Ishikawa (cell line): ENCODE measurements around the gene APOBEC3A.

Experiments used
- CEBPB ChIP-seq: IDR thresholded peaks from 2 replicates; pipeline ENCODE4 v1.6.1; 2012
- CREB1 ChIP-seq: IDR thresholded peaks from 2 replicates; pipeline ENCODE4 v1.6.1; 2012; ENCODE audit warnings: low read depth
- EGR1 ChIP-seq: IDR thresholded peaks from 2 replicates; pipeline ENCODE4 v1.6.1; 2012
- EP300 ChIP-seq: IDR thresholded peaks from 2 replicates; pipeline ENCODE4 v1.6.1; 2012; ENCODE audit warnings: borderline replicate concordance
- FOXM1 ChIP-seq: IDR thresholded peaks from 2 replicates; pipeline ENCODE4 v1.6.1; 2012; ENCODE audit warnings: low read depth, borderline replicate concordance
- NFIC ChIP-seq: IDR thresholded peaks from 2 replicates; pipeline ENCODE4 v1.6.1; 2012
- RAD21 ChIP-seq: IDR thresholded peaks from 2 replicates; pipeline ENCODE4 v1.6.1; 2012; ENCODE audit warnings: low read depth
- REST ChIP-seq: IDR thresholded peaks from 2 replicates; pipeline ENCODE4 v1.6.1; 2012; ENCODE audit warnings: low read depth, mild to moderate bottlenecking
- TAF1 ChIP-seq: IDR thresholded peaks from 2 replicates; pipeline ENCODE4 v1.6.1; 2012; ENCODE audit warnings: low read depth, mild to moderate bottlenecking
- TCF12 ChIP-seq: IDR thresholded peaks from 2 replicates; pipeline ENCODE4 v1.6.1; 2012; ENCODE audit warnings: low read depth
- TEAD4 ChIP-seq: IDR thresholded peaks from 2 replicates; pipeline ENCODE4 v1.6.1; 2012
- YY1 ChIP-seq: IDR thresholded peaks from 2 replicates; pipeline ENCODE4 v1.6.1; 2012; ENCODE audit warnings: low read depth
- ZBTB7A ChIP-seq: IDR thresholded peaks from 2 replicates; pipeline ENCODE4 v1.6.1; 2012; ENCODE audit warnings: low read depth
- TF ChIP-seq, protein P1 (sequence below): IDR thresholded peaks from 2 replicates; pipeline ENCODE4 v1.6.1; 2012
- TF ChIP-seq, protein P2 (sequence below): IDR thresholded peaks from 2 replicates; pipeline ENCODE4 v1.6.1; 2012

The APOBEC3A gene

GRCh38 chr22:38955250-38955905 is 2.0 kb upstream of the APOBEC3A start:
- TF ChIP-seq, protein P1, sequence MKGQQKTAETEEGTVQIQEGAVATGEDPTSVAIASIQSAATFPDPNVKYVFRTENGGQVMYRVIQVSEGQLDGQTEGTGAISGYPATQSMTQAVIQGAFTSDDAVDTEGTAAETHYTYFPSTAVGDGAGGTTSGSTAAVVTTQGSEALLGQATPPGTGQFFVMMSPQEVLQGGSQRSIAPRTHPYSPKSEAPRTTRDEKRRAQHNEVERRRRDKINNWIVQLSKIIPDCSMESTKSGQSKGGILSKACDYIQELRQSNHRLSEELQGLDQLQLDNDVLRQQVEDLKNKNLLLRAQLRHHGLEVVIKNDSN: no peak
- TF ChIP-seq TEAD4: no peak
- TF ChIP-seq CEBPB: no peak
- TF ChIP-seq TAF1: no peak
- no peak for TF ChIP-seq REST
- no peak for TF ChIP-seq EGR1
- TF ChIP-seq ZBTB7A: no peak
- TF ChIP-seq YY1: no peak
- TF ChIP-seq NFIC: no peak
- no peak for TF ChIP-seq CREB1
- no peak for TF ChIP-seq EP300
- TF ChIP-seq, protein P2, sequence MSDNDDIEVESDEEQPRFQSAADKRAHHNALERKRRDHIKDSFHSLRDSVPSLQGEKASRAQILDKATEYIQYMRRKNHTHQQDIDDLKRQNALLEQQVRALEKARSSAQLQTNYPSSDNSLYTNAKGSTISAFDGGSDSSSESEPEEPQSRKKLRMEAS: no peak
- TF ChIP-seq RAD21: no peak
- TF ChIP-seq FOXM1: no peak

DNA sequence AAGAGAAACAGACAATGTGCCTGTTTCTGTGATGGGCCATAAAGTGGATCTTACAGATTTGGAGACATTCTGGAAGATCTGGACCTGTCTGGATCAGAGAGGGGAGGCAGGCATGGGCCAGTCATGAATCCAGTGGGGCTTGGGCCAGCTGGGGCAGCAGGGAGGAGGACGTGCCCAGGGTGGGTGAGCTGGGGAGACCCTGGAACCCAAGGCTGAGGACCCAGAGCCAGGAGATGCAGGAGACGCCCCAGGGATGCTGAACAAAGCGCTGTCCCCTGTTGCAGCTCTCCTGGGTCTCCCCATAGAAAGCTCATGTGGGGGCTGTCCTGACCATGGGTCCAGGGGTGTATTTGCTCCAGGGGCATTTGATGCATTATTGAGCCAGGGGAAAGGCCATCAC is 1.5 kb upstream of the APOBEC3A start:
- no peak for TF ChIP-seq CREB1
- no peak for TF ChIP-seq TEAD4
- no peak for TF ChIP-seq NFIC
- no peak for TF ChIP-seq RAD21
- no peak for TF ChIP-seq FOXM1
- no peak for TF ChIP-seq YY1
- TF ChIP-seq REST: no peak
- TF ChIP-seq, protein P2: no peak

DNA sequence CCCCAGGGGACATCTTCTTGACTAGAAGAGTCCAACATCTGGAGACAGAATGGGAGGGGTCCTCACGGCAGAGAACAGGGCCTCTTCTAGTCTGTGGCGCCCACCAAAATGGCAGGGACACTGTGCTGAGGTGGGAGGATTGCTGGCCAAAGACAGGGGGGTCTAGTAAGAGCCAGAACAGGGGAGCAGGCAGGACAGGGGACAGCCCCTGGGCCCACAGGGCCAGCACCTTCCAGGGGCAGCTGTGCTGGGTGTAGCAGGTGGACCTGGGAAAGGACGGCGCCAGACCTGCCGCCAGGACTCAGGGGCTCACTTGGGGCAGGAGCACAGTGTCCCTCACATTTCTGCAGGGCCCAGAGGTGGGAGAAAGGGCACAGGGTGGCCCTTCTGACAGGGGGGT is 858 bp upstream of the APOBEC3A start:
- TF ChIP-seq EP300 (no peak), TAF1 (no peak), RAD21 (no peak), YY1 (no peak), REST (no peak), FOXM1 (no peak), NFIC (no peak), TEAD4 (no peak), CEBPB (no peak), EGR1 (no peak), TCF12 (no peak), CREB1 (no peak), ZBTB7A (no peak)
- TF ChIP-seq, protein P2: no peak
- TF ChIP-seq, protein P1: no peak

- TF ChIP-seq YY1 (no peak), ZBTB7A (no peak), TEAD4 (no peak), CEBPB (no peak), CREB1 (no peak), RAD21 (no peak), FOXM1 (no peak), TCF12 (no peak), REST (no peak)
- TF ChIP-seq, protein P2: no peak
- TF ChIP-seq, protein P1: no peak
Observed at GRCh38 chr22:38957808-38958650, 620 bp downstream of the APOBEC3A start.
